WTC11 (cell line): Measurements from ENCODE around the gene APOBR. TPM values are rescaled to one million over a fixed set of nuclear protein-coding genes. Genes with fewer than 3 reads are reported as not detected.
"Not testable (repeated sequence)": the region's sequence is repeated elsewhere in the genome, so short reads cannot be mapped to it uniquely, and the experiment has no call there.

ENCODE experiments used
- ATAC-seq: fragments of 200-7000 bp; cut with Tn5 transposase; 2 replicates; pipeline ENCODE4 v1.10.0; 2021; ENCODE audit warnings: mild to moderate bottlenecking, moderate library complexity
- CTCF ChIA-PET: fragments of 300-600 bp; sonication (Branson Sonifier 250); formaldehyde crosslinking; loops from one replicate; lab custom pipeline; 2021; ENCODE audit warnings: antibody characterized with exemption; lab: Charles Lee
- POLR2A ChIA-PET: fragments of 350-600 bp; sonication (Branson Sonifier 250); formaldehyde crosslinking; loops from one replicate; lab custom pipeline; 2021; ENCODE audit warnings: antibody characterized with exemption; lab: Charles Lee
- DNase-seq: peaks from one replicate; pipeline ENCODE4 v3.0.0; 2021; ENCODE audit warnings: low spot score
- H3K27ac Mint-ChIP-seq: 2 replicates; pipeline ENCODE4 v1.8.0; 2021; ENCODE audit warnings: mixed read lengths
- H3K27me3 Mint-ChIP-seq: 2 replicates; pipeline ENCODE4 v1.8.0; 2021; ENCODE audit warnings: low read depth, mild to moderate bottlenecking, moderate library complexity, mixed read lengths
- H3K36me3 Mint-ChIP-seq: 2 replicates; pipeline ENCODE4 v1.8.0; 2021; ENCODE audit warnings: mixed read lengths
- H3K4me1 Mint-ChIP-seq: 2 replicates; pipeline ENCODE4 v1.8.0; 2022; ENCODE audit warnings: mixed read lengths
- H3K4me3 Mint-ChIP-seq: 2 replicates; pipeline ENCODE4 v1.8.0; 2021; ENCODE audit warnings: mild to moderate bottlenecking, moderate library complexity, mixed read lengths
- H3K9me3 Mint-ChIP-seq: 2 replicates; pipeline ENCODE4 v1.8.0; 2021; ENCODE audit warnings: mixed read lengths
- E2F1 ChIP-seq: sonication (generic); formaldehyde crosslinking; IDR thresholded peaks from 2 replicates; pipeline ENCODE4 v1.8.0; 2022; ENCODE audit warnings: mild to moderate bottlenecking, missing genetic modification reagents
- E2F4 ChIP-seq: sonication (generic); formaldehyde crosslinking; IDR thresholded peaks from 2 replicates; pipeline ENCODE4 v1.8.1; 2022; ENCODE audit warnings: low read depth, mild to moderate bottlenecking, moderate library complexity, missing genetic modification reagents, borderline replicate concordance
- ETV6 ChIP-seq: sonication (generic); formaldehyde crosslinking; IDR thresholded peaks from 2 replicates; pipeline ENCODE4 v1.8.1; 2022; ENCODE audit warnings: mild to moderate bottlenecking, missing genetic modification reagents
- FOXP4 ChIP-seq: sonication (generic); formaldehyde crosslinking; IDR thresholded peaks from 2 replicates; pipeline ENCODE4 v1.8.0; 2022; ENCODE audit warnings: mild to moderate bottlenecking, missing genetic modification reagents
- GABPB1 ChIP-seq: sonication (generic); formaldehyde crosslinking; IDR thresholded peaks from 2 replicates; pipeline ENCODE4 v1.8.1; 2023; ENCODE audit warnings: mild to moderate bottlenecking, missing genetic modification reagents
- OVOL2 ChIP-seq: fragments of 250-450 bp; sonication (Bioruptor Pico); IDR thresholded peaks from 2 replicates; pipeline ENCODE4 v1.9.0; 2021; ENCODE audit warnings: mild to moderate bottlenecking, borderline replicate concordance
- PREB ChIP-seq: sonication (generic); formaldehyde crosslinking; IDR thresholded peaks from 2 replicates; pipeline ENCODE4 v1.8.1; 2022; ENCODE audit warnings: mild to moderate bottlenecking, missing genetic modification reagents, moderate library complexity, borderline replicate concordance
- PRRX2 ChIP-seq: fragments of 250-450 bp; sonication (Bioruptor Pico); IDR thresholded peaks from 2 replicates; pipeline ENCODE4 v1.8.0; 2021; ENCODE audit warnings: mild to moderate bottlenecking
- USF1 ChIP-seq: sonication (generic); formaldehyde crosslinking; IDR thresholded peaks from 2 replicates; pipeline ENCODE4 v1.8.0; 2022; ENCODE audit warnings: mild to moderate bottlenecking, missing genetic modification reagents
- ZBTB43 ChIP-seq: sonication (generic); formaldehyde crosslinking; IDR thresholded peaks from 2 replicates; pipeline ENCODE4 v1.8.1; 2023; ENCODE audit warnings: mild to moderate bottlenecking, missing genetic modification reagents
- ZNF263 ChIP-seq: sonication (generic); formaldehyde crosslinking; IDR thresholded peaks from 2 replicates; pipeline ENCODE4 v1.8.1; 2022; ENCODE audit warnings: low read depth, mild to moderate bottlenecking, moderate library complexity, missing genetic modification reagents
- ZNF416 ChIP-seq: fragments of 250-450 bp; sonication (Bioruptor Pico); IDR thresholded peaks from 2 replicates; pipeline ENCODE4 v1.9.0; 2021; ENCODE audit warnings: mild to moderate bottlenecking, inconsistent platforms
- ZNF532 ChIP-seq: fragments of 250-450 bp; sonication (Bioruptor Pico); IDR thresholded peaks from 2 replicates; pipeline ENCODE4 v1.9.0; 2021; ENCODE audit warnings: mild to moderate bottlenecking, borderline replicate concordance
- ZNF671 ChIP-seq: fragments of 250-450 bp; sonication (Bioruptor Pico); IDR thresholded peaks from 2 replicates; pipeline ENCODE4 v1.8.0; 2021; ENCODE audit warnings: mild to moderate bottlenecking
- total RNA-seq: library from RNA; stranded (reverse); gene quantifications from 3 replicates; pipeline ENCODE4 v1.2.3, GENCODE V29; 2021

APOBR gene
- total RNA-seq, 1 experiment from 2014 or later: not detected

GRCh38 chr16:28499854-28500253, 5.4 kb downstream of the APOBR start:
- Mint-ChIP-seq H3K27me3 (peaks cover 5% of the 10 kb centered on the region), H3K9me3 (no peaks in the 10 kb centered on the region), H3K36me3 (no peaks in the 10 kb centered on the region), H3K27ac (no peak overlapping the region), H3K4me3 (no peak overlapping the region), H3K4me1 (no peaks in the 10 kb centered on the region)
- ChIA-PET CTCF (no interaction called here), POLR2A (interaction anchor here (0.5 kb wide), 1 partner anchor 22 kb away, joined by 5 read pairs; no protein-coding TSS in a partner anchor)
- no peak for ATAC-seq
- no peak for DNase-seq
- no peak for TF ChIP-seq FOXP4 (CRISPR knock-in tag)
- TF ChIP-seq OVOL2 (CRISPR knock-in tag): no peak
- no peak for TF ChIP-seq E2F1 (CRISPR knock-in tag)
- no peak for TF ChIP-seq ZNF671
- no peak for TF ChIP-seq ZNF416
- no peak for TF ChIP-seq PRRX2

GRCh38 chr16:28500476-28501180, 6.2 kb downstream of the APOBR start:
- DNase-seq, H3K36me3 Mint-ChIP-seq, CTCF ChIA-PET, H3K4me1 Mint-ChIP-seq, H3K9me3 Mint-ChIP-seq, ATAC-seq, POLR2A ChIA-PET, H3K27me3 Mint-ChIP-seq, H3K4me3 Mint-ChIP-seq: not testable (repeated sequence)
- 0 out of 2 replicates have a peak overlapping the region, but pooled peaks have one; percentile 38 for H3K27ac Mint-ChIP-seq

- no peak for DNase-seq
- no peaks in the 10 kb centered on the region for H3K36me3 Mint-ChIP-seq
- ChIA-PET POLR2A (no interaction called here), CTCF (no interaction called here)
- no peak for ATAC-seq
- H3K4me3 Mint-ChIP-seq: no peak overlapping the region
- no peaks in the 10 kb centered on the region for H3K9me3 Mint-ChIP-seq
- peaks cover 5% of the 10 kb centered on the region for H3K27me3 Mint-ChIP-seq
- TF ChIP-seq E2F4 (CRISPR knock-in tag): no peak
- no peak for TF ChIP-seq ZNF532 (CRISPR knock-in tag)
- TF ChIP-seq ZBTB43 (CRISPR knock-in tag): 0 out of 2 replicates have a peak, but pooled peaks have one; percentile 27
- TF ChIP-seq USF1 (CRISPR knock-in tag): no peak
- no peak for TF ChIP-seq GABPB1 (CRISPR knock-in tag)
- TF ChIP-seq PREB (CRISPR knock-in tag): no peak
- TF ChIP-seq ETV6: no peak
- TF ChIP-seq ZNF263 (CRISPR knock-in tag): no peak
- no peaks in the 10 kb centered on the region for H3K4me1 Mint-ChIP-seq
- no peak overlapping the region for H3K27ac Mint-ChIP-seq
Measured at GRCh38 chr16:28501258-28502232, 7.1 kb downstream of the APOBR start.
